Stimulated activated naive B cell treated with anti-CD40 and anti-IgM and Interleukin-4, amounts not matched to agents 10 μg/mL and 1 μg/mL and 100 μg/mL, for 72 hours (primary cell): Measurements from ENCODE around the gene LRRC41.

Experiments used
- ATAC-seq, 2 donors: fragments of 150-1000 bp; cut with Tn5 transposase; replicated peaks; 2 replicates each; pipeline ENCODE4 v1.10.0; 2021; ENCODE audit warnings: moderate library complexity in 1 of 2
- DNase-seq: peaks from one replicate; pipeline ENCODE4 v3.0.0; 2021
- H3K27ac Mint-ChIP-seq: one replicate; pipeline ENCODE4 v1.8.0; 2022; ENCODE audit warnings: mild to moderate bottlenecking, mixed read lengths
- H3K27me3 Mint-ChIP-seq, 2 donors: one replicate each; pipeline ENCODE4 v1.8.0; 2022; ENCODE audit warnings: mixed read lengths in 2 of 2
- H3K36me3 Mint-ChIP-seq, 2 donors: one replicate each; pipeline ENCODE4 v1.8.0; 2022; ENCODE audit warnings: mixed read lengths in 2 of 2, mild to moderate bottlenecking in 1 of 2
- H3K4me1 Mint-ChIP-seq, 2 donors: one replicate each; pipeline ENCODE4 v1.8.0; 2022; ENCODE audit warnings: mixed read lengths in 2 of 2, mild to moderate bottlenecking in 1 of 2
- H3K4me3 Mint-ChIP-seq, 2 donors: one replicate each; pipeline ENCODE4 v1.8.0; 2022; ENCODE audit warnings: mild to moderate bottlenecking in 2 of 2, mixed read lengths in 2 of 2, moderate library complexity in 1 of 2
- H3K9me3 Mint-ChIP-seq, 2 donors: one replicate each; pipeline ENCODE4 v1.8.0; 2022; ENCODE audit warnings: mixed read lengths in 2 of 2, mild to moderate bottlenecking in 1 of 2

LRRC41 gene

DNA sequence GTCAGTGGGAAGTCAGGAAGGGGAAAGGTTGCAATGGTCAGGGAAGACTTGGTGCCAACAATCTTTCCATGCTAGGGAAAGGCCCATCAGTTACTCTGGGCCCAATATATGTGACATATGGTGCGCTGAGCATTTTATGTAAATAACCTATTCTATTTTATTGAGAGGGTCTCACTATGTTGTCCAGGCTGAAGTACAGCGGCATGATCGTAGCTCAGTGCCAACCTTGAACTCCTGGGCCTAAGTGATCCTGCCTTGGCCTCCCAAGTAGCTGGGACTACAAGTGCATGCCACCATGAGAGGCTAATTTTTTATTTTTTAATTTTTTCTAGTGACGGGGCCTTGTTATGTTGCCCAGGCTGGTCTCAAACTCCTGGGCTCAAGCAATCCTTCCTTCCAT is 6.9 kb upstream of the LRRC41 start:
- ATAC-seq (no peak), DNase-seq (no peak)
- no peaks in the 10 kb centered on the region for H3K9me3 Mint-ChIP-seq
- H3K27ac Mint-ChIP-seq = no peak overlapping the region
- H3K4me3 Mint-ChIP-seq = no peak overlapping the region
- peaks cover 22 to 25% of the 10 kb centered on the region in 2 donors for H3K4me1 Mint-ChIP-seq
- H3K27me3 Mint-ChIP-seq = no peaks in the 10 kb centered on the region
- H3K36me3 Mint-ChIP-seq = peaks cover 51 to 54% of the 10 kb centered on the region in 2 donors

DNA sequence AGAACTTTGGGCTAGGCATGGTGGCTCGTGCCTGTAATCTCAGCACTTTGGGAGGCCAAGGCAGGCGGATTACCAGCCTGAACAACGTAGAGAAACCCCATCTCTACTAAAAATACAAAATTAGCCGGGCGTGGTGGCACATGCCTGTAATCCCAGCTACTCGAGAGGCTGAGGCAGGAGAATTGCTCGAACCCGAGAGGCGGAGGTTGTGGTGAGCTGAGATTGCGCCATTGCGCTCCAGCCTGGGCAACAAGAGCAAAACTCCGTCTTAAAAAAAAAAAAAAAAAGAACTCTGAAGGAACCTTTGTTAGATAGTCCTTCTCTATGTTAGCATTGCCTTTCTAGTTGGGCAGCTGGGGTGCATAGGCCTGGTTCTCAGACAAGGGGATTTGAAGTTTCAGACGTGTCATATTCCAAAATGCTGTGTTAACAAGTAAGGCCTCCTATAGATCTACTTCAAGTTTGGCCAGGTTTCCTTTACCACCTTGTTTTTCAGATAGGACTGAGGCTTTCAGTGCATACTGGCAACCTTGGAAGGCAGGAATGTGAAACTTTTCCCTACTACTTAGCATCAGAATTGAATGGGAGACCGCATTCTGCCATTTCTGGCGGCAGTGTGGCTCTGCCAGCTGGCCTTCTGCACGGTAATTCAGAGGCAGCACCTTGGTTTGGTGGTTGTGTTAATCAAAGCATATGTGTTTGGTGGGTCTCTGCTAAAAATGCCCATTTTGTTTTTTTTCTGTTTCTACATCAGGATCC is 6.2 kb upstream of the LRRC41 start:
- Mint-ChIP-seq H3K4me3 (no peak overlapping the region), H3K9me3 (no peaks in the 10 kb centered on the region), H3K4me1 (peaks cover 20 to 25% of the 10 kb centered on the region in 2 donors), H3K27me3 (no peaks in the 10 kb centered on the region), H3K27ac (no peak overlapping the region), H3K36me3 (peaks cover 48 to 53% of the 10 kb centered on the region in 2 donors)
- ATAC-seq (no peak), DNase-seq (no peak)

DNA sequence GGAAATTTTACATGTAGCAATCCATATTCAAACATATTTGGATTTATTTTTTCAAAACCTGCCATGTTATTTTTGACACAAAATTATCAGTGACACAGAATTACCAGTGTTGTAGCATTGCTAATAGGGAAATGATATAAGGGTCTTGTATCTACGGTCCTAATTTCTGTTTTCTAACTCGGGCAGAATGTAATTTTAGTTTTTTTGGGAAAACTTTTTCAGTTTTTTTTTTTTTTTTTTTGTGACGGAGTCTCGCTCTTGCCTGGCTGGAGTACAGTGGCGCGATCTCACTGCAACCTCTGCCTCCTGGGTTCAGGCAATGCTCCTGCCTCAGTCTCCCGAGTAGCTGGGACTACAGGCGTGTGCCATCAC is 2.7 kb upstream of the LRRC41 start:
- Mint-ChIP-seq H3K27ac (no peak overlapping the region), H3K36me3 (peaks cover 44 to 47% of the 10 kb centered on the region in 2 donors)

DNA sequence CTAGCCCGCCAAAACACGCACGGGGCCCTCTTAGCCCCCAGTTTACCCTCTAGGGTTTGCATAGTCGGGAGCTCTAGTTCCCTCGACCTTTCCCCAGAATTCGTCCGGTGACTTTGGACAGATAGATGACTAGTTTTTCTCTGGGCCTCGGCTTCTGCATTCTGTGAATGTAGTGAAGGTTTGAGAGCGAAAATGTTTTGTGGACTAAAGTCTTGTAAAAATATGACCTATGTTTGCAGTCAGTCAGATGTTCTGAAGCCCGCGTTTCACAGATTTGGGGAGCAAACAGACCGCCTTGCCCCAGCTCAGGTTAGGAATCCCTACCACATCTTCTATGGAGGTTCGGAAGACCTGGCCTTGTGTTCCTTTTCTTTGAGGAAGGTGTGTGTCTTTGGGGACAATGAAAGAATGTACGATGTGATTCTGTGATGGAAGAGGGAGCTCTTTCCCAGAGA is 483 bp upstream of the LRRC41 start:
- peak overlapping the region; percentile 92 to 100 for H3K4me3 Mint-ChIP-seq
- no peak for DNase-seq
- H3K27me3 Mint-ChIP-seq = no peaks in the 10 kb centered on the region
- peaks cover 42 to 44% of the 10 kb centered on the region in 2 donors for H3K36me3 Mint-ChIP-seq
- peak overlapping the region; percentile 99 for H3K27ac Mint-ChIP-seq
- ATAC-seq = no peak
- peaks cover 34 to 66% of the 10 kb centered on the region in 2 donors for H3K4me1 Mint-ChIP-seq
- no peaks in the 10 kb centered on the region for H3K9me3 Mint-ChIP-seq

More for the DNA sequence above, 2.7 kb upstream of the LRRC41 start:
- no peaks in the 10 kb centered on the region for H3K9me3 Mint-ChIP-seq
- H3K4me1 Mint-ChIP-seq = peaks cover 28 to 50% of the 10 kb centered on the region in 2 donors
- peak overlapping the region; percentile 21 to 100 for H3K4me3 Mint-ChIP-seq
- DNase-seq = no peak
- H3K27me3 Mint-ChIP-seq = no peaks in the 10 kb centered on the region
- ATAC-seq = no peak

DNA sequence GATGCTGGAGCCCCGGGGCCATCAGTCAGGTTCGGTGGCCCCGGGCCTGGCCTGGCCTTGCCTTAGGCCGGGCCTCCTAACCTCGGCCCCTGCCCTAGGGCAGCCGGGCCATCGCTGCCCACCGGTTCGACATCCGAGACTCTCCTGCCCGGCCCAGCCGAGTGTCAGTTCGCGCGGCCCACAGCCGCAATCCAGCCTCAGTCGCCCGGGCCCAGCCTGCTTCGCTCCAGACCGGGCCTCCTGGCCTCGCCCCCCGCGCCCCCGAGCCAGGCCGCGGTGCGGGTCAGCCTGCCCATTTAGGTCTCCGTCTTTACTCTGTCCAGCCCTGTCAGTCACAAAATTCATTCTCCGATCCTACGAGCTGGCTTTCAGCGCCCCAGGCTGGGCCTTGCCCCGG is 777 bp downstream of the LRRC41 start:
- ATAC-seq = peak; percentile 16 to 20
- peak overlapping the region; percentile 92 to 100 for H3K4me3 Mint-ChIP-seq
- H3K9me3 Mint-ChIP-seq = no peaks in the 10 kb centered on the region
- peak overlapping the region; percentile 99 for H3K27ac Mint-ChIP-seq
- H3K4me1 Mint-ChIP-seq = peaks cover 29 to 58% of the 10 kb centered on the region in 2 donors
- H3K36me3 Mint-ChIP-seq = peaks cover 40 to 41% of the 10 kb centered on the region in 2 donors
- no peaks in the 10 kb centered on the region for H3K27me3 Mint-ChIP-seq
- peak; percentile 28 for DNase-seq

DNA sequence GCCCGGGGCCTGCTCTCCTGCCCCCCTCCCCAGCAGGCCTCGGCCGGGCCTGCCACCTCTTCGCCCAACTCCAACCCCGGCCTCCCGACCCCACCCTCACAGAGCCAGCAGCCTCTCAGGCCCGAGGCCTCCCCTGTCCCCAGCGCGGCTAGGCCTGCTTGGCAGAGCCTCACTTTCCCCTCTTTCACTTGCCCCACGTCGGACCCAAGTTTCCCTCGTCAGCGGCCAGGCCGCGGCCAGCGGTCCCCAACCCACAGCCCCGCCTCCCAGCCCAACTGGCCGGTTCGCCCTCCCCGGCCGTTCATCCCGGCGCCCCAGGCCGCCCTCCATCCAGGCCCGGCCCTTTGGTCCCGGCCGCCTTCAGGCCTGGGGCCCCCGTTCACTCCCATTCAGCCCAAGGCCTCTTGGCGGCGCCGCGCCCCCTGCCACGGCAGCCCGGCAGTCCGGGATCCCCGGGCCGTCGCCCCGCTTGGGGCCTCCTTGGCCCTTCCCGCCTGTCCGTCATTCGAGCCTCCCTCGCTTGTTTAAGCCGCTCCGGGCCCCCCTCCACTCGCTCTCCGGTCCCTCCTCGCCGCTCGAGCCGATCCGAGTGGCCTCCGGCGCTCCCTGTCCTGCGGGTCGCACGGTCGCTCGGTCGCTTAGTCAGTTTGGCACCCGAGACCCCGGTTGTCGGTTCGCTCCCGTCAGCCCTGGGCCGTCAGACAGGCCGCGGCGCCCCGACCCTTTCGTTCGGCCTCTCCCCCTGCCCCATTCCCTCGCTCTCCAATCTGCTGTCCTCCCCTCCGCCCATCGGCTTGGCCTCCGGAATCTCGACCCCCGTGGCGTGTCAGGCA is 1.4 kb downstream of the LRRC41 start:
- peak; percentile 59 for DNase-seq
- H3K36me3 Mint-ChIP-seq = peaks cover 43 to 46% of the 10 kb centered on the region in 2 donors
- no peaks in the 10 kb centered on the region for H3K27me3 Mint-ChIP-seq
- peaks cover 24 to 52% of the 10 kb centered on the region in 2 donors for H3K4me1 Mint-ChIP-seq
- H3K4me3 Mint-ChIP-seq = peak overlapping the region; percentile 92 to 100
- peak; percentile 52 to 56 for ATAC-seq
- H3K27ac Mint-ChIP-seq = peak overlapping the region; percentile 99
- H3K9me3 Mint-ChIP-seq = no peaks in the 10 kb centered on the region

DNA sequence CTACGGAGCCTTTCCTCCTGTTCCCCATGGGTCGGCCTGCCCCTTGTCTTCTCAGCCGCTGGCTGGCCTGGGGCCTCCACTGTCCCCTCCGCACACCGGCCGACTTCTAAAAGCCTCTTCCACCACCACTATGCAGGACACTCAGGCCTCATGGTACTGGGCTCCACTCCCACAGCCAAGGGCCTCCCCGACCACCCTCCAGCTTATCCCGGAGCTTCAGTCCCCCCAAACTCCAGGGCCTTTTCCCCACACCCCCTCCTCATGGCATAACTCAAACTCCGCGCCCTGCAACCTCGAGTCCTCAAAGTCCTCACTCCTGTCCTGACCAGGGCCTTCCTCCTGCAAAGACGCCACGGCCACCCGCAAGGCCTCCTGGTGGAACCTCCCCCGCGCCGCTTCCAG is 2.0 kb downstream of the LRRC41 start:
- Mint-ChIP-seq H3K27me3 (no peaks in the 10 kb centered on the region), H3K36me3 (peaks cover 50% of the 10 kb centered on the region in 2 donors), H3K27ac (peak overlapping the region; percentile 99)

DNA sequence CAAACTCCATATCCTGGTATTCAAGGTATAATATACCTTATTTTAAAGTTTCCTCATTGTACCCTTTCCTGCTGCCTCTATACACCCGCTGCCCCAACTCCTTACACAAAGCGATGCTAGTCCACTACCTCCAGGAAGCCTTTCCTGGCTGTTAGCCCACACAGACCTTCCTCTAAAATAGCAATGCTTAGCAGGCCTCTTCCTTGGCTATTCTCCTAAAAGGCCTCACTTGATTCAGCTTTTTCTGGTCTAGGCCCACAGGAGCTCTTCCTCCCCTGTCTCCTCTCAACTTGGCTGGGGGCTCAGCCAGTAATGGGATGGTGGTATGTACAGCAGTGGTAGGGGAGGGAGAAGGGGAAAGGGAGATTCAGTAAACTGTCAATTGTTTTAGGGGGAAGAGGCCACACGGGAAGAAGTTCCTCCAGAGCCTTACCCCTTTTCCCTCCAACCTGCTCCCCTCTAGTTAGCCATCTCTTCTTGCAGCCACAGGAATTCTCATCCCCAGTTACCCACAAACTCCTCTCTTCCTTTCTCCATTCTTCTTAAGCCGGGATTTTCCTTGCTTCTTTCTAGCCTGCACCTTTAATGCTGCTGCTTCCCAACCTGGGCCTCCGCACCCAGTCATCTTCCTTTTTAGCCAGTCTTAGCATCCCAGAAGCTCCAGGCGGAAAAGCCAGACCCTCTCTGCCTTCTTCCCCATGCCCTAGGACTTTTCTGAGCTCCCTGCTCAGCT is 2.6 kb downstream of the LRRC41 start:
- H3K27ac Mint-ChIP-seq = peak overlapping the region; percentile 99
- peaks cover 47 to 54% of the 10 kb centered on the region in 2 donors for H3K36me3 Mint-ChIP-seq
- ATAC-seq (no peak), DNase-seq (no peak)
- peaks cover 23 to 46% of the 10 kb centered on the region in 2 donors for H3K4me1 Mint-ChIP-seq
- no peaks in the 10 kb centered on the region for H3K9me3 Mint-ChIP-seq
- H3K4me3 Mint-ChIP-seq = peak overlapping the region; percentile 92 to 100
- H3K27me3 Mint-ChIP-seq = no peaks in the 10 kb centered on the region

More for the DNA sequence above, 2.0 kb downstream of the LRRC41 start:
- Mint-ChIP-seq H3K9me3 (no peaks in the 10 kb centered on the region), H3K4me3 (peak overlapping the region; percentile 92 to 100), H3K4me1 (peaks cover 23 to 46% of the 10 kb centered on the region in 2 donors)
- no peak for ATAC-seq
- DNase-seq = no peak

DNA sequence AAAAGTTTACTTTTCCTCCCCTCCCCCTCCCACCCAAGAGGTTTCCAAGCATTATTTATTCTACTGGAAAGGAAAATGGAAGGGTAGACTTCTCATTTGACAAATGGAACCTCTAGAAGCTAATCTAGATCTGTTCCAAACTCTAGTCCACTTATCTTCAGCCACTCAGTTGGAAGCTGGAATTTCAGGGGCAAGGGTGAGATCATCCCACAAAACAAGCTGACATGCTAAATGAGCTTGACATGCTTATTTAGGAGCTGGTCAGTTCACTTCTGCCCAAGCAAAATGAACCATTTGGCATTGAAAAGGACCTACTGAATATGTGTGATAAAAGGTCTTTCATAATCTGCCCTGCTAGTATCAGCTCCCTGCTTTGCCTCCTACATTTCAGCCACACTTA is 5.0 kb downstream of the LRRC41 start:
- no peak for ATAC-seq
- Mint-ChIP-seq H3K27ac (no peak overlapping the region), H3K27me3 (no peaks in the 10 kb centered on the region), H3K4me1 (peaks cover 21 to 40% of the 10 kb centered on the region in 2 donors), H3K9me3 (no peaks in the 10 kb centered on the region), H3K36me3 (peaks cover 36 to 62% of the 10 kb centered on the region in 2 donors), H3K4me3 (no peak overlapping the region)
- no peak for DNase-seq

DNA sequence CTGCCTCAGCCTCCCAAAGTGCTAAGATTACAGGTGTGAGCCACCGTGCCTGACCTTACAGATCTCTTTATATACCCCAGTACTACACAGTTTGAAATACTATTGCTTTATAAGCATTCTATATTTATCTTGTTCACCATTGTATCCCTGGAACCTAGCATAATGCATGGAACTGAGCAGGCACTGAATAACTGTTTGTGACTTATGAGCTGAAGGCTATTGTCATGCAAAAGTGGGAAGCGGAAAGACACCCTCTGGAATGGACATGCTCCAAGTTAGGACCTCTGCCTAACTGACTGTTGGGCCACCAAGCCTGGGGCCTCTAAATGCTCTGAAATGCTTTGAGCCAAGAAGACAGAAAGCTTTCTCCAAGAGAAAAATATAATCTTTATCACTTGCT is 8.1 kb downstream of the LRRC41 start:
- Mint-ChIP-seq H3K4me3 (no peak overlapping the region), H3K27me3 (no peaks in the 10 kb centered on the region), H3K27ac (no peak overlapping the region), H3K9me3 (no peaks in the 10 kb centered on the region), H3K36me3 (peaks cover 30 to 52% of the 10 kb centered on the region in 2 donors), H3K4me1 (peaks cover 6 to 13% of the 10 kb centered on the region in 2 donors)
- DNase-seq (no peak), ATAC-seq (no peak)

DNA sequence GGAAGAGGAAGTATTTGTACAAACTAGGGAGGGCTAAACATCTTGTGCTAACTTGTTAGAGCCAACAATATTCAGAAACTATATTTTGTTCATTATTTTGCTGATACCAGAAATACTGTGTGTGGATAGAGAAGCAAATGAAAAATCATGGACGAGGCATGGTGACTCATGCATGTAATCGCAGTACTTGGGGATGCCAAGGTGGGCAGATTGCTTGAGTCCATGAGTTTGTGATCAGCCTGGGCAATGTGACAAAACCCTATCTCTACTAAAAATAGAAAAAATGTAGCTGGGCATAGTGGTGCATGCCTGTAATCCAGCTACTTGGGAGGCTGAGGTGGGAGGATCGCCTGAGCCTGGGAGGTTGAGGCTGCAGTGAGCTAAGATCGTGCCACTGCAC is 13.4 kb downstream of the LRRC41 start:
- no peak for ATAC-seq
- H3K4me3 Mint-ChIP-seq = no peak overlapping the region
- DNase-seq = no peak
- H3K9me3 Mint-ChIP-seq = no peaks in the 10 kb centered on the region
- H3K4me1 Mint-ChIP-seq = peaks cover 3 to 9% of the 10 kb centered on the region in 2 donors
- H3K27me3 Mint-ChIP-seq = no peaks in the 10 kb centered on the region
- H3K27ac Mint-ChIP-seq = no peak overlapping the region
- peaks cover 29 to 46% of the 10 kb centered on the region in 2 donors for H3K36me3 Mint-ChIP-seq

DNA sequence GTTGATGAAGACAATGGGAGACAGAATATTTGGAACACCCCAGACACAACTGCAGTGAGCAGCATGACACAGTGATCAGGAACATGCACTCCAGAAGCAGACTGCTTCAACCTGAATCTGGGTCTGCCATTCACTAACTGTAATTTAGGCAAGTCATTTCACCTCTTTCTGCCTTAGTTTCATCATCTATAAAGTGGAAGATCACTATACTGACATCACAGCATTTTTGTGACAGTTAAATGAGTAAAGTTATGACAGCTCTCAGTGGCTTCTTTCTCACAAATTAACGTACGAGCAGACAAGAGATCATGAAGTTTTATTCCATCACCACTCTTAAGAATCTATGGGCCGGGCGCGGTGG is 14.3 kb downstream of the LRRC41 start:
- peaks cover 33 to 49% of the 10 kb centered on the region in 2 donors for H3K36me3 Mint-ChIP-seq
- DNase-seq (no peak), ATAC-seq (no peak)
- no peaks in the 10 kb centered on the region for H3K27me3 Mint-ChIP-seq
- H3K9me3 Mint-ChIP-seq = no peaks in the 10 kb centered on the region
- H3K27ac Mint-ChIP-seq = no peak overlapping the region
- no peak overlapping the region for H3K4me3 Mint-ChIP-seq
- peaks cover 3 to 12% of the 10 kb centered on the region in 2 donors for H3K4me1 Mint-ChIP-seq

DNA sequence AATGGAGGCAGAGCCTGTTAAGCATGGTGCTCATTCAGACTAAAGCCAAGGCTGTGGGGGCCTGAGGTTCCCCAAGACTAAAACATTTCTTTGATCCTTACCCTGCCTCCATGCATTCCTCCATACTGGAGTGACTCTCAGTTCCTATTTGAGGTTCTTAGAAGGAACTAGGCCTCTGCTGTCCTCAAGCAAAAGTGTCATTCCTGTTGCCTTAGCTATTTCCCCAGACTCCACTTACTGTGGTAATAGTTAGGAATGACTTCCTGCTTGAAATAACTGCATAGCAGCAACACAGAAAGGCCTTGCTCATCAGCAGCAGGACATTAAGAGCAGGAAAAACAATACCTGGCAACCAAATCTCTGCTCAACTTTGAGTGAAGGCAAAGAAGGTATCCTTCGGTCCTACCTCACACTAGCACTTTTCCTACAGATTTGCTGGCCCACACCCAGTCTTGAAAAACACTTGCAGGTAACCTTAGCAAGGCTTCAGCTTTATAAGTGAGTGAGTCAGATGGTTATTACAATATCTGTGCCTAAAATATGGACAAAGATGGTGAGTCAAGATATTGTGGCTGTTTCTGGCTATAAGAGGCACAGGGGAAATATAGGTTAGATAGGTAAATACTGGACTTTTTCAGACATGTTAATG is 14.8 kb downstream of the LRRC41 start:
- Mint-ChIP-seq H3K36me3 (peaks cover 33 to 50% of the 10 kb centered on the region in 2 donors), H3K4me1 (peaks cover 6 to 17% of the 10 kb centered on the region in 2 donors), H3K27me3 (no peaks in the 10 kb centered on the region), H3K9me3 (no peaks in the 10 kb centered on the region), H3K4me3 (no peak overlapping the region), H3K27ac (peak overlapping the region; percentile 22)
- ATAC-seq (no peak), DNase-seq (no peak)
